Neural progenitor cell (in vitro differentiated cells): Measurements from ENCODE around the gene NPIPA8.
"Not testable (repeated sequence)": the region's sequence is repeated elsewhere in the genome, so short reads cannot be mapped to it uniquely, and the experiment has no call there.

Experiments used
- CTCF ChIP-seq: fragments of 200-600 bp; sonication (generic); IDR thresholded peaks from 2 replicates; pipeline ENCODE4 v1.5.1; 2017; ENCODE audit warnings: antibody characterized with exemption, mild to moderate bottlenecking
- EZH2 ChIP-seq: fragments of 200-600 bp; sonication (generic); IDR thresholded peaks from 2 replicates; pipeline ENCODE4 v1.6.1; 2017; ENCODE audit warnings: antibody characterized with exemption, mild to moderate bottlenecking, moderate library complexity
- EZH2phosphoT487 ChIP-seq: fragments of 200-600 bp; sonication (generic); IDR thresholded peaks from 2 replicates; pipeline ENCODE4 v1.6.1; 2017; ENCODE audit warnings: antibody characterized with exemption

- TF ChIP-seq CTCF, EZH2phosphoT487, EZH2: not testable (repeated sequence)
These were observed 10.5 kb upstream of the NPIPA8 start for GRCh38 chr16:18346993-18347392.
